Right atrium auricular region (tissue), 2 donors: ENCODE results near the gene LMAN2. TPM values are rescaled to one million over a fixed set of nuclear protein-coding genes. Genes with fewer than 3 reads are reported as not detected.

Source experiments
- DNase-seq: peaks from one replicate; pipeline ENCODE4 v3.0.0-alpha.2; 2019; ENCODE audit warnings: low spot score
- H3K27ac ChIP-seq, 2 donors: fragments of 200-600 bp; sonication (generic); 1 replicate in 1 of 2; 2 replicates in 1 of 2; pipeline ENCODE4 v1.5.1; 2016 to 2019
- H3K27me3 ChIP-seq, 2 donors: fragments of 200-600 bp; sonication (generic); one replicate each; pipeline versions ENCODE4 v1.5.1 to v1.6.0; 2017 to 2019
- H3K36me3 ChIP-seq: fragments of 200-600 bp; sonication (generic); one replicate; pipeline ENCODE4 v1.5.1; 2016
- H3K4me1 ChIP-seq, 2 donors: fragments of 200-600 bp; sonication (generic); one replicate each; pipeline versions ENCODE4 v1.5.1 to v1.6.0; 2017 to 2019
- H3K4me3 ChIP-seq, 2 donors: fragments of 200-600 bp; sonication (generic); 1 replicate in 1 of 2; 2 replicates in 1 of 2; pipeline ENCODE4 v1.5.1; 2017 to 2019; ENCODE audit warnings: mild to moderate bottlenecking in 1 of 2, moderate library complexity in 1 of 2
- H3K9me3 ChIP-seq, 2 donors: fragments of 200-600 bp; sonication (generic); one replicate each; pipeline ENCODE4 v1.5.1; 2019
- total RNA-seq, 2 donors: library from RNA; depleted of rRNA; stranded (reverse); fragments of >200 nt; gene quantifications; one replicate each; pipeline ENCODE4 v1.1.0, GENCODE V29; 2016
- TF ChIP-seq, protein P1 (sequence below), 2 donors: fragments of 200-600 bp; sonication (generic); IDR thresholded peaks; one replicate each; pipeline ENCODE4 v1.5.1; 2019; ENCODE audit warnings: antibody characterized with exemption in 2 of 2

Gene LMAN2
- total RNA-seq, 2 donors from 2014 or later, result 128 to 134 TPM

DNA sequence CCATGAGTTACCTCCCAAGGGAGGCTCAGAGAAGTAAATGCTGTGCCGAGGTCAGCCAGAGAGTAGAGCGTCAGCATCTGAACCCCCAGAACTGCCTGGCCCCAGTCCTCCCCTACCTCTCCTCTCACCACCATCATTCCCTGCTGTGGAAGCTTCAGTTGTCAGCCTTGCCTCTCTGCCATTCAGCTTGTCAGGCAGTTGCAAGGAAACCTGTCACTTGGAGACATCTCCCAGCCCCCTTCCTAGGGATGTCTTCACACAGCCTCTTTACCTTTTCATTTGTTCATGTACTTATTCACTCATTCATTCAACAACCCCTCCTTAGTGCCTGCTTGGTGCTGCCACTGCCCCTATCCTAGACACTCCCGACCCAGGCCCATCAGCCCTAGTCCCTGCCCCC is 8.4 kb upstream of the LMAN2 start:
- Histone ChIP-seq H3K36me3 (no peaks in the 10 kb centered on the region), H3K4me1 (peaks cover 0 to 22% of the 10 kb centered on the region in 2 donors), H3K27me3 (no peaks in the 10 kb centered on the region), H3K27ac (no peak overlapping the region), H3K4me3 (no peak overlapping the region), H3K9me3 (no peaks in the 10 kb centered on the region)
- TF ChIP-seq, protein P1, sequence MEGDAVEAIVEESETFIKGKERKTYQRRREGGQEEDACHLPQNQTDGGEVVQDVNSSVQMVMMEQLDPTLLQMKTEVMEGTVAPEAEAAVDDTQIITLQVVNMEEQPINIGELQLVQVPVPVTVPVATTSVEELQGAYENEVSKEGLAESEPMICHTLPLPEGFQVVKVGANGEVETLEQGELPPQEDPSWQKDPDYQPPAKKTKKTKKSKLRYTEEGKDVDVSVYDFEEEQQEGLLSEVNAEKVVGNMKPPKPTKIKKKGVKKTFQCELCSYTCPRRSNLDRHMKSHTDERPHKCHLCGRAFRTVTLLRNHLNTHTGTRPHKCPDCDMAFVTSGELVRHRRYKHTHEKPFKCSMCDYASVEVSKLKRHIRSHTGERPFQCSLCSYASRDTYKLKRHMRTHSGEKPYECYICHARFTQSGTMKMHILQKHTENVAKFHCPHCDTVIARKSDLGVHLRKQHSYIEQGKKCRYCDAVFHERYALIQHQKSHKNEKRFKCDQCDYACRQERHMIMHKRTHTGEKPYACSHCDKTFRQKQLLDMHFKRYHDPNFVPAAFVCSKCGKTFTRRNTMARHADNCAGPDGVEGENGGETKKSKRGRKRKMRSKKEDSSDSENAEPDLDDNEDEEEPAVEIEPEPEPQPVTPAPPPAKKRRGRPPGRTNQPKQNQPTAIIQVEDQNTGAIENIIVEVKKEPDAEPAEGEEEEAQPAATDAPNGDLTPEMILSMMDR (IDR thresholded peaks at IDR 0.05), result no peak
- DNase-seq, result no peak

DNA sequence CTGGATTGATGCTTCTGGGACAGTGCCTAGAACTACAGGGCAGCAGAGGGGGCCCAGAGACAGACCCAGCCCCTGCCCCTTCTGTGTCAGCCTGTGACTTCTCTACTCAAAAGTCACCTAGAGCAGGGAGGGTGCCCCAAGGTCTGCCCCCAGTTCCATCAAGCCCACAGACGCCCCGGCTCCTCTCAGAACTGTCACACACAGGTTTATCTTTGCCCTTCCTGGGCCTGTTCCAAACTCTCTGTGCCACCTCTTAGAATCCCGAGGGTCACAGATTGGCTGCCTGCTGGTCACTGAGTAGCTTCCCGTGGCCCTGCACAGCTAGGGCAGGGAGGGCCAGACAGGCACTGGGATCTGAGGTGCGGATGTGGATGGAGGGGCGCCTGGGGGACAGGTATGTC is 8.0 kb upstream of the LMAN2 start:
- TF ChIP-seq, protein P1 (IDR thresholded peaks at IDR 0.05), result no peak

DNA sequence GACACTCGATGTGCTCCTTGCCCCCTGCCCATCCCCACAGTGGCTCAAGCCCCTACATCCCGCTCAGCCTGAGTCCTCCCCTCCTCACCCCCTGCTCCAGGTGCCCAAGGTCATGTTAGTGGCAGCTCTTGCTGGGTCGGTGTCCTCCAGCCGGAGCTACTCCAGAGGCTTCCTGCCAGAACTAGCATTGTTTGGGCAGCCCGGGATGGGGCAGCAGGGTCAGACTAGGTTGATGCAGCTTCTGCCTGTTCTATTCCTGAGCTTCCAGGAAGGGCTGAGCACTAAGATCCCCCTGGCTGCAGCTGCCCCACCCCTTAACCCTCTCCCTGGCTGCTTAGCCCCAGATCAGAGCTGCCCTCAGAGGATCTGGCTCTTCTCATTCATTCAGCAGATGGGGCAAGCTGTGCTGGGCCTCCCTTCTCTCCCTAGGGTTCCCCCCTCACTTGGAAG is 6.9 kb upstream of the LMAN2 start:
- Histone ChIP-seq H3K4me3 (peak overlapping the region; percentile 9 to 36), H3K36me3 (no peaks in the 10 kb centered on the region), H3K9me3 (no peaks in the 10 kb centered on the region), H3K27ac (no peak overlapping the region), H3K27me3 (no peaks in the 10 kb centered on the region), H3K4me1 (peaks cover 0 to 18% of the 10 kb centered on the region in 2 donors)
- TF ChIP-seq, protein P1 (IDR thresholded peaks at IDR 0.05), result no peak
- DNase-seq, result no peak

More for the DNA sequence above, 8.0 kb upstream of the LMAN2 start:
- Histone ChIP-seq H3K9me3 (no peaks in the 10 kb centered on the region), H3K27ac (no peak overlapping the region), H3K27me3 (no peaks in the 10 kb centered on the region), H3K4me1 (peaks cover 0 to 22% of the 10 kb centered on the region in 2 donors), H3K36me3 (no peaks in the 10 kb centered on the region), H3K4me3 (no peak overlapping the region)
- no peak for DNase-seq

DNA sequence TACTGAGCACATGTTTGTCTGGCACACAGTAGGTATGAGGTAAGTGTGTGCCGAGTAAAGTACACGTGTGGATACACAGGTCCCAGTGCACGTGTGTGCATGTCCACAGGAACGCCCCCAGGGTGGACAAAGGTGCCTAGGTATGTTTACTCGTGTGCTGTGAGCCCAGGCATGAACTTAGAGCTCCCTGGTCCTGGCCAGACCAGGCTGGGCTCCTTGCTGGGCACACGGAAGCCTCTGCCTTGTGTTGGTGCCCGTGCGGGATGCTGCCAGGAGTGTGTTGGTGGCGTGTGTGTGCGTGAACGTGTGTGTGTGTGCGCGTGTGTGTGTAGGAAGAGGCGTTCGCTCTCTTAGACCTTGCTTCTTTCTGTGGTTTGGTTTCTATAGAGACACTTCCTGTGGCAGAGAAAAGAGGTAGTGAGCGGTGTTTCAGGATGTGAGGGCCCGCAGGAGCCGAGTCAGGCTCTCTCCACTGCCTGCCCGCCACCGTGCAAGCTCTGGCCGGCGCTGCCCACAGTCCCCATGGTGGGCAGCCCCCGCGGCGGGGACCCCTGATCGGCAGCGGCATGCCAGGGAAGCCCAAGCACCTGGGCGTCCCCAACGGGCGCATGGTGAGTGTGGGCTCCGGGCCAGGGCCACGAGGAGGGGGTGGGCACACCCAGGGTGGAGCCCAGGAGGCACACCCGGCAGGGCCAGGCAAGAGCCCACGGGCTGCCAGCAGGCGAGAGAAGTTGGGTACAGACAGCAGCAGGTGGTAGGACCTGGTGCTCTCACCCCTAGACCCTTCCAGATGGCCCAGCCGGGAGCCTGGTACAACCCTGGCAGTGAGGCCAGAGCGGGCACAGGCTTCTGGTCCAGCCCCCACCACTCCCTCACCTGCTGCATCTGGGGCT is 6.2 kb upstream of the LMAN2 start, which contains the start of gene RGS14:
RGS14 (plus strand) TSS at position 466 of the 893 bp plus-strand sequence; CDS start at position 567, 101 bp downstream.
- TF ChIP-seq, protein P1 (IDR thresholded peaks at IDR 0.05), result no peak
- DNase-seq, result no peak
- no peaks in the 10 kb centered on the region for H3K27me3 ChIP-seq
- no peaks in the 10 kb centered on the region for H3K36me3 ChIP-seq
- no peak within 1 kb of the TSS for H3K27ac ChIP-seq
- peak within 1 kb of the TSS; percentile 9 to 36 for H3K4me3 ChIP-seq
- H3K4me1 ChIP-seq, result peaks cover 0 to 11% of the 10 kb centered on the region in 2 donors
- no peaks in the 10 kb centered on the region for H3K9me3 ChIP-seq

DNA sequence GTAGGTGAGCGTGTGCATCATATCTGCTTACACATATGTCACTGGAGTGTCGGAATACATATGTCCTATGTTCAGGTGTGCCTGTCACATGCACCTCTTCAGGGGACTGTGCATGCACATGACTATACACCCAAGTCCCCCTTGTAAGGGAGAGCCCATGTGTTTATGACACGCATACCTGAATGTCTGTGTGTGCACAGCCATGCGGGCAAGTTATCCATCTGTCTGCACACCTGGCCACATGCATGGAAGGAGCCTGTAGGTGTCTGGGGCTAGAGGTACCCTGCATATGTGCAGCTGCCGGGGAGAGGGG is 5.6 kb upstream of the LMAN2 start:
- TF ChIP-seq, protein P1 (IDR thresholded peaks at IDR 0.05), result no peak
- H3K4me3 ChIP-seq, result no peak overlapping the region
- H3K9me3 ChIP-seq, result no peaks in the 10 kb centered on the region
- no peak overlapping the region for H3K27ac ChIP-seq
- no peaks in the 10 kb centered on the region for H3K36me3 ChIP-seq
- H3K4me1 ChIP-seq, result peaks cover 0 to 6% of the 10 kb centered on the region in 2 donors
- no peak for DNase-seq
- H3K27me3 ChIP-seq, result no peaks in the 10 kb centered on the region
